Trophoblast cell (in vitro differentiated cells and primary cell): ENCODE data around the gene STAC3.

ENCODE experiments used
- DNase-seq, 2 donors: peaks; one replicate each; pipeline ENCODE4 v3.0.0-alpha.2; 2016
- H2AFZ ChIP-seq: 2 replicates; pipeline ENCODE4 v1.6.1; 2013; ENCODE audit warnings: low read length, moderate library complexity, mild to moderate bottlenecking; ENCODE audit not compliant: insufficient read depth, poor library complexity
- H2AK5ac ChIP-seq: 2 replicates; pipeline ENCODE4 v1.6.1; 2013; ENCODE audit warnings: mild to moderate bottlenecking, low read length
- H2BK120ac ChIP-seq: 2 replicates; pipeline ENCODE4 v1.6.1; 2013; ENCODE audit warnings: low read length, mild to moderate bottlenecking, moderate library complexity; ENCODE audit not compliant: insufficient read depth, poor library complexity
- H2BK12ac ChIP-seq: 2 replicates; pipeline ENCODE4 v1.6.1; 2013; ENCODE audit warnings: mild to moderate bottlenecking, low read length, moderate library complexity
- H2BK5ac ChIP-seq: 2 replicates; pipeline ENCODE4 v1.6.1; 2013; ENCODE audit warnings: low read length, low read depth, moderate library complexity, mild to moderate bottlenecking; ENCODE audit not compliant: poor library complexity
- H3K14ac ChIP-seq: 2 replicates; pipeline ENCODE4 v1.6.1; 2013; ENCODE audit warnings: mild to moderate bottlenecking, low read length
- H3K18ac ChIP-seq: 2 replicates; pipeline ENCODE4 v1.6.1; 2013; ENCODE audit warnings: mild to moderate bottlenecking, low read length
- H3K23ac ChIP-seq: 2 replicates; pipeline ENCODE4 v1.6.1; 2013; ENCODE audit warnings: low read length
- H3K27ac ChIP-seq: 2 replicates; pipeline ENCODE4 v1.5.1; 2013; ENCODE audit warnings: low read depth, mild to moderate bottlenecking, inconsistent platforms, low read length, moderate library complexity
- H3K27me3 ChIP-seq: 2 replicates; pipeline ENCODE4 v1.6.1; 2013; ENCODE audit warnings: inconsistent platforms, mild to moderate bottlenecking, low read length, moderate library complexity; ENCODE audit not compliant: insufficient read depth
- H3K36me3 ChIP-seq, 2 experiments: 1 replicate in 1 of 2; 2 replicates in 1 of 2; pipeline ENCODE4 v1.6.1; 2013; ENCODE audit warnings: low read length in 2 of 2, mild to moderate bottlenecking in 2 of 2, moderate library complexity in 1 of 2; ENCODE audit not compliant: insufficient read depth in 2 of 2, control insufficient read depth in 1 of 2
- H3K4ac ChIP-seq: 2 replicates; pipeline ENCODE4 v1.6.1; 2013; ENCODE audit warnings: low read depth, mild to moderate bottlenecking, low read length, moderate library complexity
- H3K4me1 ChIP-seq, 2 experiments: 1 replicate in 1 of 2; 2 replicates in 1 of 2; pipeline ENCODE4 v1.6.1; 2013; ENCODE audit warnings: low read length in 2 of 2, mild to moderate bottlenecking in 2 of 2, moderate library complexity in 1 of 2; ENCODE audit not compliant: insufficient read depth in 2 of 2, control insufficient read depth in 1 of 2
- H3K4me2 ChIP-seq: 2 replicates; pipeline ENCODE4 v1.6.1; 2013; ENCODE audit warnings: inconsistent platforms, mild to moderate bottlenecking, low read length, moderate library complexity
- H3K4me3 ChIP-seq: 2 replicates; pipeline ENCODE4 v1.5.1; 2013; ENCODE audit warnings: mild to moderate bottlenecking, low read depth, low read length, inconsistent platforms
- H3K79me1 ChIP-seq: one replicate; pipeline ENCODE4 v1.6.1; 2013; ENCODE audit warnings: low read length
- H3K79me2 ChIP-seq: 2 replicates; pipeline ENCODE4 v1.6.1; 2013; ENCODE audit warnings: low read length, mild to moderate bottlenecking; ENCODE audit not compliant: control insufficient read depth, insufficient read depth, poor library complexity
- H3K9ac ChIP-seq: 2 replicates; pipeline ENCODE4 v1.6.1; 2013; ENCODE audit warnings: mild to moderate bottlenecking, low read length
- H3K9me3 ChIP-seq: 2 replicates; pipeline ENCODE4 v1.6.1; 2013; ENCODE audit warnings: low read depth, mild to moderate bottlenecking, control low read depth, inconsistent platforms, low read length; ENCODE audit not compliant: insufficient read depth
- H4K12ac ChIP-seq: 2 replicates; pipeline ENCODE4 v1.6.1; 2013; ENCODE audit warnings: low read depth, mild to moderate bottlenecking, low read length, moderate library complexity
- H4K8ac ChIP-seq: 2 replicates; pipeline ENCODE4 v1.6.1; 2013; ENCODE audit warnings: low read depth, mild to moderate bottlenecking, low read length, moderate library complexity
- H4K91ac ChIP-seq: one replicate; pipeline ENCODE4 v1.6.1; 2013; ENCODE audit warnings: low read depth, mild to moderate bottlenecking, low read length, moderate library complexity
- WGBS: extraction: QIAGEN DNeasy Blood & Tissue Kit; methylation state at CpG from one replicate; pipeline ENCODE4 v1.1.7; 2013; ENCODE audit warnings: missing lambda C conversion rate; ENCODE audit not compliant: insufficient read length, insufficient coverage; ENCODE audit errors: extremely low coverage; 5-methylcytosine and 5-hydroxymethylcytosine counted together

Gene STAC3

GRCh38 chr12:57196956-57197355 lies 54.0 kb downstream of the STAC3 start:
- peaks cover 4% of the 10 kb centered on the region for H3K9me3 ChIP-seq
- no peak overlapping the region for H3K27ac ChIP-seq
- no peak overlapping the region for H2BK12ac ChIP-seq
- H3K36me3 ChIP-seq: peaks cover 98 to 99% of the 10 kb centered on the region in 2 experiments
- H3K27me3 ChIP-seq: no peaks in the 10 kb centered on the region
- no peak for DNase-seq
- H3K4me2 ChIP-seq: no peak overlapping the region
- H4K8ac ChIP-seq: no peak overlapping the region
- H2AK5ac ChIP-seq: no peak overlapping the region
- no peak overlapping the region for H2BK120ac ChIP-seq
- H3K4me3 ChIP-seq: no peak overlapping the region
- no peak overlapping the region for H4K91ac ChIP-seq
- no peak overlapping the region for H4K12ac ChIP-seq
- no peak overlapping the region for H2AFZ ChIP-seq
- H3K18ac ChIP-seq: no peak overlapping the region
- no peaks in the 10 kb centered on the region for H3K4me1 ChIP-seq
- H3K79me2 ChIP-seq: no peaks in the 10 kb centered on the region
- no peak overlapping the region for H3K23ac ChIP-seq
- H3K79me1 ChIP-seq: no peaks in the 10 kb centered on the region
- H3K14ac ChIP-seq: no peak overlapping the region
- no CpG with 5 or more reads among the region's 22 CpGs for WGBS
- no peak overlapping the region for H2BK5ac ChIP-seq
- H3K4ac ChIP-seq: no peak overlapping the region
- H3K9ac ChIP-seq: no peak overlapping the region

GRCh38 chr12:57196439-57196838 lies 54.5 kb downstream of the STAC3 start:
- Histone ChIP-seq H3K27me3 (no peaks in the 10 kb centered on the region), H3K79me2 (no peaks in the 10 kb centered on the region), H3K4ac (no peak overlapping the region), H3K18ac (no peak overlapping the region), H2BK5ac (no peak overlapping the region), H3K4me3 (no peak overlapping the region), H4K12ac (no peak overlapping the region), H3K27ac (no peak overlapping the region), H4K8ac (no peak overlapping the region), H3K4me2 (no peak overlapping the region), H4K91ac (no peak overlapping the region), H2AK5ac (no peak overlapping the region), H3K4me1 (no peaks in the 10 kb centered on the region), H3K36me3 (peaks cover 98 to 99% of the 10 kb centered on the region in 2 experiments), H2AFZ (no peak overlapping the region), H2BK120ac (no peak overlapping the region), H3K23ac (no peak overlapping the region), H3K14ac (no peak overlapping the region), H2BK12ac (no peak overlapping the region), H3K9me3 (peaks cover 8% of the 10 kb centered on the region), H3K9ac (no peak overlapping the region), H3K79me1 (no peaks in the 10 kb centered on the region)
- DNase-seq: no peak
- WGBS: no CpG with 5 or more reads among the region's 4 CpGs

GRCh38 chr12:57195611-57196371 lies 55.2 kb downstream of the STAC3 start:
- Histone ChIP-seq H3K9ac (no peak overlapping the region), H3K18ac (no peak overlapping the region)

GRCh38 chr12:57195186-57195585 lies 55.8 kb downstream of the STAC3 start:
- H2BK120ac ChIP-seq: no peak overlapping the region
- no peak overlapping the region for H3K18ac ChIP-seq
- H3K9ac ChIP-seq: no peak overlapping the region
- H3K4me3 ChIP-seq: no peak overlapping the region
- H3K27ac ChIP-seq: no peak overlapping the region
- H3K14ac ChIP-seq: no peak overlapping the region
- H2BK5ac ChIP-seq: no peak overlapping the region
- no peak overlapping the region for H2AK5ac ChIP-seq
- peaks cover 100% of the 10 kb centered on the region in 2 experiments for H3K36me3 ChIP-seq
- H3K79me2 ChIP-seq: no peaks in the 10 kb centered on the region
- H3K27me3 ChIP-seq: no peaks in the 10 kb centered on the region
- no peak overlapping the region for H3K4me2 ChIP-seq
- H3K4me1 ChIP-seq: no peaks in the 10 kb centered on the region
- H2AFZ ChIP-seq: no peak overlapping the region
- H2BK12ac ChIP-seq: no peak overlapping the region
- WGBS: no CpG with 5 or more reads among the region's 19 CpGs
- no peak overlapping the region for H4K8ac ChIP-seq
- no peak overlapping the region for H3K23ac ChIP-seq
- no peaks in the 10 kb centered on the region for H3K79me1 ChIP-seq
- H3K4ac ChIP-seq: no peak overlapping the region
- no peak for DNase-seq
- no peak overlapping the region for H4K12ac ChIP-seq
- peaks cover 12% of the 10 kb centered on the region for H3K9me3 ChIP-seq
- no peak overlapping the region for H4K91ac ChIP-seq

More at GRCh38 chr12:57195611-57196371, 55.2 kb downstream of the STAC3 start:
- Histone ChIP-seq H3K23ac (no peak overlapping the region), H3K9me3 (peaks cover 12% of the 10 kb centered on the region), H3K4me1 (no peaks in the 10 kb centered on the region), H3K79me1 (no peaks in the 10 kb centered on the region), H4K8ac (no peak overlapping the region), H3K27me3 (no peaks in the 10 kb centered on the region), H3K4ac (no peak overlapping the region), H3K27ac (no peak overlapping the region), H4K91ac (no peak overlapping the region), H3K79me2 (no peaks in the 10 kb centered on the region), H2BK5ac (no peak overlapping the region), H2AFZ (no peak overlapping the region), H3K4me2 (no peak overlapping the region), H4K12ac (no peak overlapping the region), H3K4me3 (no peak overlapping the region), H2BK120ac (no peak overlapping the region), H3K36me3 (peaks cover 99% of the 10 kb centered on the region in 2 experiments), H2BK12ac (no peak overlapping the region), H2AK5ac (no peak overlapping the region), H3K14ac (no peak overlapping the region)
- no peak for DNase-seq
- WGBS: no CpG with 5 or more reads among the region's 34 CpGs
